Left ventricle myocardium inferior (tissue), 1 donor: ENCODE results near the gene GPATCH11. TPM values are rescaled to one million over a fixed set of nuclear protein-coding genes. Genes with fewer than 3 reads are reported as not detected.

Source experiments
- DNase-seq: peaks from one replicate; pipeline ENCODE4 v3.0.0-alpha.2; 2020
- H3K27ac ChIP-seq: fragments of 200-600 bp; replicated peaks from 2 replicates; pipeline ENCODE4 v1.8.0; 2021
- H3K27me3 ChIP-seq: fragments of 200-600 bp; 2 replicates; pipeline ENCODE4 v1.8.0; 2021; ENCODE audit warnings: low read depth
- H3K36me3 ChIP-seq: fragments of 200-600 bp; 2 replicates; pipeline ENCODE4 v1.8.0; 2021
- H3K4me1 ChIP-seq: fragments of 200-600 bp; 2 replicates; pipeline ENCODE4 v1.8.0; 2021
- H3K4me3 ChIP-seq: fragments of 200-600 bp; 2 replicates; pipeline ENCODE4 v1.8.0; 2021; ENCODE audit warnings: mild to moderate bottlenecking, moderate library complexity
- H3K9me3 ChIP-seq: fragments of 200-600 bp; replicated peaks from 2 replicates; pipeline ENCODE4 v1.8.0; 2021
- CTCF ChIP-seq: fragments of 200-600 bp; IDR thresholded peaks from 2 replicates; pipeline ENCODE4 v1.8.0; 2021; ENCODE audit warnings: antibody characterized with exemption, mild to moderate bottlenecking, borderline replicate concordance
- intact Hi-C: fragments of 100-400 bp; cut with micrococcal nuclease; formaldehyde crosslinking; loops from one replicate; pipeline ENCODE4 v1.11.0; 2022
- total RNA-seq: library from RNA; stranded (reverse); fragmentation: NEBNext Ultra II Directional; extraction: Animal tissue kit (Norgen Biotek cat#: 25700); gene quantifications from one replicate; pipeline ENCODE4 v1.2.1, GENCODE V29; 2021
- donor health status: DM: no; HTN: yes; CAD: no; lungs with severe emphysema.

The GPATCH11 gene
- total RNA-seq, 1 donor from 2014 or later, result 6.3 TPM

- Histone ChIP-seq H3K27ac (no peak overlapping the region), H3K27me3 (no peaks in the 10 kb centered on the region), H3K4me1 (no peaks in the 10 kb centered on the region), H3K9me3 (no peaks in the 10 kb centered on the region), H3K4me3 (no peak overlapping the region), H3K36me3 (peaks cover 83% of the 10 kb centered on the region)
- DNase-seq, result no peak
- TF ChIP-seq CTCF, result no peak
- intact Hi-C loops, result no loop called here
Observed at GRCh38 chr2:37091873-37092272, 7.6 kb downstream of the GPATCH11 start.

- no peaks in the 10 kb centered on the region for H3K9me3 ChIP-seq
- no peak overlapping the region for H3K27ac ChIP-seq
- intact Hi-C loops, result no loop called here
- H3K27me3 ChIP-seq, result no peaks in the 10 kb centered on the region
- peaks cover 80% of the 10 kb centered on the region for H3K36me3 ChIP-seq
- DNase-seq, result no peak
- TF ChIP-seq CTCF, result no peak
- no peaks in the 10 kb centered on the region for H3K4me1 ChIP-seq
- no peak overlapping the region for H3K4me3 ChIP-seq
Observed at GRCh38 chr2:37096568-37096967, 12.2 kb downstream of the GPATCH11 start.

GRCh38 chr2:37098416-37099118 is 14.2 kb downstream of the GPATCH11 start:
- no peak for DNase-seq
- intact Hi-C loops, result no loop called here
- Histone ChIP-seq H3K4me3 (no peak overlapping the region), H3K27ac (no peak overlapping the region), H3K9me3 (no peaks in the 10 kb centered on the region), H3K4me1 (no peaks in the 10 kb centered on the region), H3K27me3 (no peaks in the 10 kb centered on the region), H3K36me3 (peaks cover 74% of the 10 kb centered on the region)
- TF ChIP-seq CTCF, result no peak

- Histone ChIP-seq H3K27ac (no peak overlapping the region), H3K4me3 (no peak overlapping the region), H3K9me3 (no peaks in the 10 kb centered on the region), H3K27me3 (no peaks in the 10 kb centered on the region), H3K4me1 (no peaks in the 10 kb centered on the region), H3K36me3 (peaks cover 68% of the 10 kb centered on the region)
- TF ChIP-seq CTCF, result no peak
- intact Hi-C loops, result no loop called here
- no peak for DNase-seq
Observed at GRCh38 chr2:37100054-37100453, 15.7 kb downstream of the GPATCH11 start.

- Histone ChIP-seq H3K4me1 (no peaks in the 10 kb centered on the region), H3K27me3 (no peaks in the 10 kb centered on the region), H3K4me3 (no peak overlapping the region), H3K27ac (no peak overlapping the region), H3K9me3 (no peaks in the 10 kb centered on the region), H3K36me3 (peaks cover 71% of the 10 kb centered on the region)
- TF ChIP-seq CTCF, result no peak
- intact Hi-C loops, result no loop called here
- DNase-seq, result no peak
Observed at GRCh38 chr2:37102588-37102987, 18.3 kb downstream of the GPATCH11 start.
